ENCODE results near the gene ZNF536. TPM values are rescaled to one million over a fixed set of nuclear protein-coding genes. Genes with fewer than 3 reads are reported as not detected.

ZNF536 gene
- total RNA-seq, 2 donors from 2014 or later = 0.41 to 1.5 TPM

DNA sequence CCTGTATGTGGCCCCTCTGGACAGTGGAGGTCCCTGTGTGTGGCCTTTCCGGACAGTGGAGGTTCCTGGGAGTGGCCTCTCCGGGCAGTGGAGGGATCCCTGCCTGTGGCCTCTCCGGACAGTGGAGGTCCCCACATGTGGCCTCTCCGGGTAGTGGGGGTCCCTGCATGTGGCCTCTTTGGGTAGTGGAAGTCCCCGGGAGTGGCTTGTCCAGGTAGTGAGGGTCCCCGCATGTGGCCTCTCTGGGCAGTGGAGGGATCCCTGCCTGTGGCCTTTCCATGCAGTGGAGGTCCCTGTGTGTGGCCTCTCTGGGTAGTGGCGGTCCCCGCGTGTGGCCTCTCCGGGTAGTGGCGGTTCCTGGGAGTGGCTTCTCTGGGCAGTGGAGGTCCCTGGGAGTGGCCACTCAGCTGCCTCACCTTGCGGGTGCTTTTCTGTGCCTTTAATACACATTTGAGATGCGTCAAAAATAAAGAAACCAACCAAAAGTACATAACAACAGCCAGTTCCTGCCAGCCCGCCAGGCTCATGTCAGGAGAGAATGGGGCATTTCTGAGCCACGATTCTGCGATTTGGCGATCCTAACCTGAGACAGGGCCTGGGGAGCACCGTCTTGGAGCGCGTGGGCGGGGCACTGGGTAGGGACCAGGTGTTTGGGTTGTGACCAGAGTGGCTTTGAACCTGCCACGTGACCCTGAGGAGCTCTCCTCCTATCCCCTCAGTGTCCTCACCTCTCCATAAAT, 194.7 kb downstream of the ZNF536 start:
- TF ChIP-seq, protein P1, sequence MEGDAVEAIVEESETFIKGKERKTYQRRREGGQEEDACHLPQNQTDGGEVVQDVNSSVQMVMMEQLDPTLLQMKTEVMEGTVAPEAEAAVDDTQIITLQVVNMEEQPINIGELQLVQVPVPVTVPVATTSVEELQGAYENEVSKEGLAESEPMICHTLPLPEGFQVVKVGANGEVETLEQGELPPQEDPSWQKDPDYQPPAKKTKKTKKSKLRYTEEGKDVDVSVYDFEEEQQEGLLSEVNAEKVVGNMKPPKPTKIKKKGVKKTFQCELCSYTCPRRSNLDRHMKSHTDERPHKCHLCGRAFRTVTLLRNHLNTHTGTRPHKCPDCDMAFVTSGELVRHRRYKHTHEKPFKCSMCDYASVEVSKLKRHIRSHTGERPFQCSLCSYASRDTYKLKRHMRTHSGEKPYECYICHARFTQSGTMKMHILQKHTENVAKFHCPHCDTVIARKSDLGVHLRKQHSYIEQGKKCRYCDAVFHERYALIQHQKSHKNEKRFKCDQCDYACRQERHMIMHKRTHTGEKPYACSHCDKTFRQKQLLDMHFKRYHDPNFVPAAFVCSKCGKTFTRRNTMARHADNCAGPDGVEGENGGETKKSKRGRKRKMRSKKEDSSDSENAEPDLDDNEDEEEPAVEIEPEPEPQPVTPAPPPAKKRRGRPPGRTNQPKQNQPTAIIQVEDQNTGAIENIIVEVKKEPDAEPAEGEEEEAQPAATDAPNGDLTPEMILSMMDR (IDR thresholded peaks at IDR 0.05) = no peak
- ATAC-seq (ENCODE audit: insufficient number of reproducible peaks, low FRiP score, low read depth) (no peak), DNase-seq (ENCODE audit: low spot score) (no peak)
- Histone ChIP-seq H3K4me1 (ENCODE audit: control insufficient read depth in 1 of 2, low read depth in 2 of 2) (no peaks in the 10 kb centered on the region), H3K27ac (no peak overlapping the region), H3K36me3 (no peaks in the 10 kb centered on the region), H3K27me3 (replicated peaks; ENCODE audit: insufficient read depth) (no peaks in the 10 kb centered on the region), H3K9me3 (no peaks in the 10 kb centered on the region), H3K4me3 (no peak overlapping the region)

DNA sequence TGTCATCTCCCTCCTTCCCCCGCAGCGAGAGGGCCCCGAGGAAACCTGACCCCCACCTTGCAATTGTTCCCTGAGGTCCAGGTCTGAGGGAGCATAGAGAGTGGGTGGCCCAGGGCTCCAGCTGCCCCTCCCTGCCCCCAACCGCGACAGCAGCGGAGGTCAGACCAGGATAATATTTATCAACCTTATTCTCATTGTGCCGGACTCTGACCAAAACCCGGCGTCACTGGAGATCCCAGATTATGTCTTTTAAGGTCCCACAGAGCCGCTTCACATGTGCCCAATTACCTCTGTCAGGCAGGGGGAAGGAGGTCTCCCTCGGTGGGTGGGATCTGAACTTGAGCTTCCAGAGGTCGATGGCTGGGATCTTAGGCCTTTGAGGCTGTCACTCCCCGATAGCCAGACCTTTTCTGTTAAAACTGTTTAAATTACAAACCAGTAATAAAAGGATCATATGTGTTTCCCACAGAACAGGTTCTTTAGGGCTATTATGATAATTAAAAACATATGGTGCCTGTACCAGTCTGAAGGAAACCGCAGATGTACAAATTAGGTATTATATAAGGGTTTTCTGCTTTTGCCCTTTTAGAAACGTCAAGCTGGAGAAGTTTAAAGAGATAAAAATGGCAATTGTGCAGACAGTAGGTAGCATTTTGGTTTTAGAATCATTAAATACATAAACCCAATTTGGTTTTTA, 195.5 kb downstream of the ZNF536 start:
- Histone ChIP-seq H3K27ac (no peak overlapping the region), H3K27me3 (replicated peaks; ENCODE audit: insufficient read depth) (no peaks in the 10 kb centered on the region), H3K4me3 (no peak overlapping the region), H3K9me3 (no peaks in the 10 kb centered on the region), H3K36me3 (no peaks in the 10 kb centered on the region), H3K4me1 (ENCODE audit: control insufficient read depth in 1 of 2, low read depth in 2 of 2) (no peaks in the 10 kb centered on the region)
- DNase-seq (ENCODE audit: low spot score) = no peak
- ATAC-seq (ENCODE audit: insufficient number of reproducible peaks, low FRiP score, low read depth) = no peak
- TF ChIP-seq, protein P1 (IDR thresholded peaks at IDR 0.05) = no peak

DNA sequence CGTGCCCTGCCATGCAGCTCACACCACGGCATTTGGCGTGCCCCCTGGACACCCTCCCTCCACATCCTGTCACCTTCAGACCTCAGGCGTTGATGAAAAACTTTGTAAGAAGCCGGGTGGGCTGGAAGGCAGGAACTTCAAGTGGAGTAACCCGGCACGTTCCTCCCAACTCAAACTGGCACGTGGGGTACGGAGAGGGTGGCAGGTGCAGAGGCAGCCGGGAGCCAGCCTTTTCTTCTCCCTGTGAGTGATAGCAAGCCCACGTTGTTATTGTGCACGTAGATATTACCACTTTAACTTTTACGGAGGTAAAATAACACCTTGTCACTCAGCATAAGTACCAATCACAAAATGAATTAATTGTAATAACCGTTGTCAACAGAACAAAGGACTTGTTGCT, 198.0 kb downstream of the ZNF536 start:
- no peaks in the 10 kb centered on the region for H3K36me3 ChIP-seq
- no peak for ATAC-seq (ENCODE audit: insufficient number of reproducible peaks, low FRiP score, low read depth)
- H3K27ac ChIP-seq = no peak overlapping the region
- no peaks in the 10 kb centered on the region for H3K27me3 ChIP-seq (replicated peaks; ENCODE audit: insufficient read depth)
- TF ChIP-seq, protein P1 (IDR thresholded peaks at IDR 0.05) = no peak
- no peaks in the 10 kb centered on the region for H3K9me3 ChIP-seq
- no peak for DNase-seq (ENCODE audit: low spot score)
- no peak overlapping the region for H3K4me3 ChIP-seq
- H3K4me1 ChIP-seq (ENCODE audit: control insufficient read depth in 1 of 2, low read depth in 2 of 2) = no peaks in the 10 kb centered on the region

DNA sequence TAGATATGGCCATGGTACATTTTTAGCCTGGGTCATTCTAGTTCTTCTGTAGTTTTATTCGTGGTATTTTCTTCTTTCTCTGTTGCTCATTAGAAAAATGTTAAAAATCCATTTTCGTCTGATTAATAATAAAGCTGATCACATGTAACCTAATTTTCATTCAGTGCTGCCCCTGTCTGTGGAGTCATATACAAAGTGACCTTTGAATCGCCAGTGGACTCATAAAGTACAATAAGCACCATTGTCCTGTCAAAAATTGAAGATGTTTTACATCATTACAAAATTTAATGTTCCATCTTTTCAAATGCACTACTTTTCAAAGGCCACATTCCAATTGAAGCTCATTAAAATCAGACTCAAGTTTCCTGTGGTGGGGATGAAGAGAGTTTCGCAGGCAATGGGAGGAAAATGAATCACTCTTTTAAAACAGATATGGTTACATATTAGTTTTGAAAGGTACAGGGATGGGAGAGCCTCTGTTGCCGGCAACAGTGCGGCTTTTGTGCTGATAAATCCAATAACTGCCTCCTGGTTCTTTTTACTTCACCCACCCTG, 205.4 kb downstream of the ZNF536 start:
- TF ChIP-seq, protein P1 (IDR thresholded peaks at IDR 0.05) = no peak

DNA sequence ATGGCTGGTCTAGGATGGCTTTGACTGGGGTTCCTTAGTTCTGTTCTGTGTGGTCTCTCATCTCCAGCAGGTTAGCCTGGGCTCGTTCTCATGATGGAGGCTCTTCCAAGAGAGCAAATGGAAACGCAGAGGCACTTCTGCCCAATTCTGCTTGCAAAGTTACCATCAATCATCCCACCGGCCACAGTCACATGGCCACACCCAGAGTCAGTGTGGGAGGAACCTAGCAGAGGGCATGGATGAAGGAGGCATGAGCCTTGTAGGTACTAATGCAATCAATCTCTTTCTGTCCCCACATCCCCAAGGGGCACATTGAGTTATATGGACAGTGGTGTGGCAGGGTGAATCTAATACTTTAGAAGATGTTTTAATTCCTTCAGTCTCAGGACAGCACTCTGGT, 207.2 kb downstream of the ZNF536 start:
- Histone ChIP-seq H3K4me3 (no peak overlapping the region), H3K36me3 (no peaks in the 10 kb centered on the region), H3K4me1 (ENCODE audit: control insufficient read depth in 1 of 2, low read depth in 2 of 2) (no peaks in the 10 kb centered on the region), H3K9me3 (no peaks in the 10 kb centered on the region), H3K27me3 (replicated peaks; ENCODE audit: insufficient read depth) (no peaks in the 10 kb centered on the region), H3K27ac (no peak overlapping the region)
- DNase-seq (ENCODE audit: low spot score) = no peak
- ATAC-seq (ENCODE audit: insufficient number of reproducible peaks, low FRiP score, low read depth) = no peak
- TF ChIP-seq, protein P1 (IDR thresholded peaks at IDR 0.05) = no peak

More for the DNA sequence above, 205.4 kb downstream of the ZNF536 start:
- Histone ChIP-seq H3K27ac (no peak overlapping the region), H3K4me3 (no peak overlapping the region), H3K9me3 (no peaks in the 10 kb centered on the region), H3K27me3 (replicated peaks; ENCODE audit: insufficient read depth) (no peaks in the 10 kb centered on the region), H3K4me1 (ENCODE audit: control insufficient read depth in 1 of 2, low read depth in 2 of 2) (no peaks in the 10 kb centered on the region), H3K36me3 (no peaks in the 10 kb centered on the region)
- ATAC-seq (ENCODE audit: insufficient number of reproducible peaks, low FRiP score, low read depth) (no peak), DNase-seq (ENCODE audit: low spot score) (no peak)

Measured in thoracic aorta (tissue), 2 donors.